ENCODE measurements around the gene TMEM175. TPM values are rescaled to one million over a fixed set of nuclear protein-coding genes. Genes with fewer than 3 reads are reported as not detected.

Gene TMEM175
- total RNA-seq, 2 experiments from 2014 or later, result 12.5 to 33.1 TPM

- POLR2A ChIA-PET, result no interaction called here
- no peaks in the 10 kb centered on the region for H3K9me3 ChIP-seq (ENCODE audit: low read length)
- no peaks in the 10 kb centered on the region for H3K79me2 ChIP-seq (ENCODE audit: insufficient read depth, low read depth, low read length)
- H3K36me3 ChIP-seq (ENCODE audit: insufficient read depth, low read length), result no peaks in the 10 kb centered on the region
- no peak overlapping the region for H3K27ac ChIP-seq (ENCODE audit: low read depth, low read length, poor library complexity, severe bottlenecking)
- no peak overlapping the region for H3K4me3 ChIP-seq (ENCODE audit: low read depth, low read length, poor library complexity, severe bottlenecking)
- H3K4me2 ChIP-seq (ENCODE audit: low read length), result no peak overlapping the region
- intact Hi-C loops (cut with micrococcal nuclease; ENCODE audit: unreplicated experiment), result no loop called here
- TF ChIP-seq CTCF (conservative IDR thresholded peaks at IDR 0.05; ENCODE audit: low read length) (no peak), EZH2phosphoT487 (IDR thresholded peaks at IDR 0.05; ENCODE audit: borderline replicate concordance, low read depth, low read length) (no peak)
- no peak overlapping the region for H2AFZ ChIP-seq (ENCODE audit: low read length)
- DNase-seq (ENCODE audit: low spot score), result no peak
- no peaks in the 10 kb centered on the region for H3K9me2 ChIP-seq (ENCODE audit: insufficient read depth, low read length)
- H3K4me1 ChIP-seq (ENCODE audit: insufficient read depth, low read length, poor library complexity, severe bottlenecking), result peaks cover 5% of the 10 kb centered on the region
- CTCF ChIA-PET (ENCODE audit: unreplicated experiment), result no interaction called here
- no TSS peak for BruUV-seq (replicated peaks)
- H4K20me1 ChIP-seq (ENCODE audit: insufficient read depth, low read length), result no peaks in the 10 kb centered on the region
Observed at GRCh38 chr4:1004071-1004418, 71.8 kb downstream of the TMEM175 start.

- POLR2A ChIA-PET, result no interaction called here
- intact Hi-C loops (cut with micrococcal nuclease; ENCODE audit: unreplicated experiment), result no loop called here
- Histone ChIP-seq H3K36me3 (ENCODE audit: insufficient read depth, low read length) (no peaks in the 10 kb centered on the region), H3K9me3 (ENCODE audit: low read length) (no peaks in the 10 kb centered on the region), H4K20me1 (ENCODE audit: insufficient read depth, low read length) (no peaks in the 10 kb centered on the region), H3K4me2 (ENCODE audit: low read length) (no peak overlapping the region), H3K79me2 (ENCODE audit: insufficient read depth, low read depth, low read length) (no peaks in the 10 kb centered on the region), H3K27ac (ENCODE audit: low read depth, low read length, poor library complexity, severe bottlenecking) (no peak overlapping the region), H3K4me1 (ENCODE audit: insufficient read depth, low read length, poor library complexity, severe bottlenecking) (peaks cover 9% of the 10 kb centered on the region), H2AFZ (ENCODE audit: low read length) (no peak overlapping the region), H3K9me2 (ENCODE audit: insufficient read depth, low read length) (no peaks in the 10 kb centered on the region), H3K4me3 (ENCODE audit: low read depth, low read length, poor library complexity, severe bottlenecking) (no peak overlapping the region)
- CTCF ChIA-PET (ENCODE audit: unreplicated experiment), result no interaction called here
- TF ChIP-seq EZH2phosphoT487 (IDR thresholded peaks at IDR 0.05; ENCODE audit: borderline replicate concordance, low read depth, low read length) (no peak), CTCF (conservative IDR thresholded peaks at IDR 0.05; ENCODE audit: low read length) (no peak)
- BruUV-seq (replicated peaks), result no TSS peak
- no peak for DNase-seq (ENCODE audit: low spot score)
Observed at GRCh38 chr4:1004557-1005485, 72.6 kb downstream of the TMEM175 start.

- no TSS peak for BruUV-seq (replicated peaks)
- Histone ChIP-seq H2AFZ (ENCODE audit: low read length) (no peak overlapping the region), H3K79me2 (ENCODE audit: insufficient read depth, low read depth, low read length) (no peaks in the 10 kb centered on the region), H3K36me3 (ENCODE audit: insufficient read depth, low read length) (no peaks in the 10 kb centered on the region), H3K9me3 (ENCODE audit: low read length) (no peaks in the 10 kb centered on the region), H3K27ac (ENCODE audit: low read depth, low read length, poor library complexity, severe bottlenecking) (no peak overlapping the region), H3K4me2 (ENCODE audit: low read length) (no peak overlapping the region), H4K20me1 (ENCODE audit: insufficient read depth, low read length) (no peaks in the 10 kb centered on the region), H3K4me1 (ENCODE audit: insufficient read depth, low read length, poor library complexity, severe bottlenecking) (peaks cover 22% of the 10 kb centered on the region), H3K4me3 (ENCODE audit: low read depth, low read length, poor library complexity, severe bottlenecking) (no peak overlapping the region), H3K9me2 (ENCODE audit: insufficient read depth, low read length) (no peaks in the 10 kb centered on the region)
- no peak for DNase-seq (ENCODE audit: low spot score)
- TF ChIP-seq EZH2phosphoT487 (IDR thresholded peaks at IDR 0.05; ENCODE audit: borderline replicate concordance, low read depth, low read length) (no peak), CTCF (conservative IDR thresholded peaks at IDR 0.05; ENCODE audit: low read length) (no peak)
- ChIA-PET CTCF (ENCODE audit: unreplicated experiment) (no interaction called here), POLR2A (no interaction called here)
- intact Hi-C loops (cut with micrococcal nuclease; ENCODE audit: unreplicated experiment), result no loop called here
Observed at GRCh38 chr4:1006856-1007255, 74.6 kb downstream of the TMEM175 start.

All from OCI-LY7 (cell line).